ENCODE data around the gene PLA2G4D.

Gene PLA2G4D

GRCh38 chr15:42063122-42063848 lies 31.1 kb downstream of the PLA2G4D start:
- no peak overlapping the region for H3K4me3 ChIP-seq (ENCODE audit: low read depth, low read length)
- no peak for TF ChIP-seq CTCF (conservative IDR thresholded peaks at IDR 0.05; ENCODE audit: low read depth, low read length)
- DNase-seq (ENCODE audit: low read depth): no peak

GRCh38 chr15:42062284-42062806 lies 32.0 kb downstream of the PLA2G4D start:
- DNase-seq (ENCODE audit: low read depth): no peak
- H3K4me3 ChIP-seq (ENCODE audit: low read depth, low read length): no peak overlapping the region
- TF ChIP-seq CTCF (conservative IDR thresholded peaks at IDR 0.05; ENCODE audit: low read depth, low read length): no peak

GRCh38 chr15:42060797-42061196 lies 33.6 kb downstream of the PLA2G4D start:
- TF ChIP-seq CTCF (conservative IDR thresholded peaks at IDR 0.05; ENCODE audit: low read depth, low read length): no peak
- H3K4me3 ChIP-seq (ENCODE audit: low read depth, low read length): no peak overlapping the region
- DNase-seq (ENCODE audit: low read depth): no peak

GRCh38 chr15:42060477-42060763 lies 33.9 kb downstream of the PLA2G4D start:
- no peak for DNase-seq (ENCODE audit: low read depth)
- no peak for TF ChIP-seq CTCF (conservative IDR thresholded peaks at IDR 0.05; ENCODE audit: low read depth, low read length)
- H3K4me3 ChIP-seq (ENCODE audit: low read depth, low read length): no peak overlapping the region

- no peak overlapping the region for H3K4me3 ChIP-seq (ENCODE audit: low read depth, low read length)
- peak; percentile 56 for DNase-seq (ENCODE audit: low read depth)
- peak; percentile 97 for TF ChIP-seq CTCF (conservative IDR thresholded peaks at IDR 0.05; ENCODE audit: low read depth, low read length)
These were observed 34.5 kb downstream of the PLA2G4D start for GRCh38 chr15:42059661-42060476.

GRCh38 chr15:42058791-42059190 lies 35.6 kb downstream of the PLA2G4D start:
- no peak overlapping the region for H3K4me3 ChIP-seq (ENCODE audit: low read depth, low read length)
- no peak for DNase-seq (ENCODE audit: low read depth)
- TF ChIP-seq CTCF (conservative IDR thresholded peaks at IDR 0.05; ENCODE audit: low read depth, low read length): no peak
